RWPE2 (cell line): ENCODE measurements around the gene SMG9.

Experiments
- ATAC-seq: fragments of 200-7000 bp; cut with Tn5 transposase; 3 replicates; pipeline ENCODE4 v1.9.1; 2021; ENCODE audit warnings: low read depth
- DNase-seq: peaks from one replicate; pipeline ENCODE4 v3.0.0-alpha.2; 2020; ENCODE audit warnings: low spot score
- H3K27ac ChIP-seq: fragments of 450-650 bp; 2 replicates; pipeline ENCODE4 v1.5.1; 2017; ENCODE audit warnings: mild to moderate bottlenecking; ENCODE audit not compliant: poor library complexity, severe bottlenecking
- H3K27me3 ChIP-seq: fragments of 250-450 bp; sonication (Bioruptor Pico); 2 replicates; pipeline ENCODE4 v1.5.1; 2021; ENCODE audit warnings: mild to moderate bottlenecking, moderate library complexity; ENCODE audit not compliant: insufficient read depth, poor library complexity, severe bottlenecking
- H3K36me3 ChIP-seq: fragments of 250-450 bp; sonication (Bioruptor Pico); 2 replicates; pipeline ENCODE4 v1.5.1; 2020; ENCODE audit warnings: low read depth, mild to moderate bottlenecking, moderate library complexity
- H3K4me1 ChIP-seq: fragments of 250-450 bp; sonication (Bioruptor Pico); 2 replicates; pipeline ENCODE4 v1.5.1; 2021; ENCODE audit warnings: mild to moderate bottlenecking, moderate library complexity; ENCODE audit not compliant: insufficient read depth, poor library complexity, severe bottlenecking
- H3K4me3 ChIP-seq: fragments of 250-450 bp; sonication (Bioruptor Pico); 2 replicates; pipeline ENCODE4 v1.5.1; 2021; ENCODE audit warnings: mild to moderate bottlenecking, moderate library complexity; ENCODE audit not compliant: severe bottlenecking
- H3K9me3 ChIP-seq: fragments of 250-450 bp; sonication (Bioruptor Pico); 2 replicates; pipeline ENCODE4 v1.5.1; 2021; ENCODE audit warnings: mild to moderate bottlenecking, moderate library complexity; ENCODE audit not compliant: severe bottlenecking
- CTCF ChIP-seq: fragments of 450-650 bp; IDR thresholded peaks from one replicate; pipeline ENCODE4 v1.5.1; 2017; ENCODE audit warnings: mild to moderate bottlenecking, moderate library complexity; ENCODE audit not compliant: poor library complexity, severe bottlenecking

The SMG9 gene

GRCh38 chr19:43789029-43789428 lies 34.3 kb upstream of the SMG9 start:
- H3K27ac ChIP-seq = no peak overlapping the region
- H3K9me3 ChIP-seq = no peaks in the 10 kb centered on the region
- DNase-seq (no peak), ATAC-seq (no peak)
- no peak for TF ChIP-seq CTCF
- no peaks in the 10 kb centered on the region for H3K27me3 ChIP-seq
- peaks cover 12% of the 10 kb centered on the region for H3K4me1 ChIP-seq
- no peaks in the 10 kb centered on the region for H3K36me3 ChIP-seq
- no peak overlapping the region for H3K4me3 ChIP-seq

- ATAC-seq = no peak
- no peak for DNase-seq
- Histone ChIP-seq H3K27me3 (no peaks in the 10 kb centered on the region), H3K36me3 (no peaks in the 10 kb centered on the region), H3K9me3 (no peaks in the 10 kb centered on the region), H3K4me3 (no peak overlapping the region), H3K4me1 (peaks cover 24% of the 10 kb centered on the region), H3K27ac (no peak overlapping the region)
- no peak for TF ChIP-seq CTCF
Observed at GRCh38 chr19:43786665-43787064, 31.9 kb upstream of the SMG9 start.

- H3K4me3 ChIP-seq = no peak overlapping the region
- peak overlapping the region; percentile 90 for H3K27ac ChIP-seq
- peak; percentile 99 for TF ChIP-seq CTCF
- H3K9me3 ChIP-seq = no peaks in the 10 kb centered on the region
- H3K36me3 ChIP-seq = no peaks in the 10 kb centered on the region
- DNase-seq (no peak), ATAC-seq (peak; percentile 48)
- no peaks in the 10 kb centered on the region for H3K27me3 ChIP-seq
- peaks cover 24% of the 10 kb centered on the region for H3K4me1 ChIP-seq
Observed at GRCh38 chr19:43784981-43785808, 30.4 kb upstream of the SMG9 start.

GRCh38 chr19:43784241-43784980 lies 29.6 kb upstream of the SMG9 start:
- Histone ChIP-seq H3K36me3 (no peaks in the 10 kb centered on the region), H3K27ac (peak overlapping the region; percentile 90), H3K4me1 (peaks cover 27% of the 10 kb centered on the region), H3K27me3 (no peaks in the 10 kb centered on the region), H3K4me3 (no peak overlapping the region), H3K9me3 (no peaks in the 10 kb centered on the region)
- DNase-seq (peak; percentile 89), ATAC-seq (peak; percentile 82)
- no peak for TF ChIP-seq CTCF

- DNase-seq (no peak), ATAC-seq (no peak)
- peaks cover 35% of the 10 kb centered on the region for H3K4me1 ChIP-seq
- H3K4me3 ChIP-seq = no peak overlapping the region
- H3K27me3 ChIP-seq = no peaks in the 10 kb centered on the region
- H3K27ac ChIP-seq = peak overlapping the region; percentile 90
- TF ChIP-seq CTCF = no peak
- no peaks in the 10 kb centered on the region for H3K9me3 ChIP-seq
- no peaks in the 10 kb centered on the region for H3K36me3 ChIP-seq
Observed at GRCh38 chr19:43783636-43784035, 28.9 kb upstream of the SMG9 start.
